IPS DF 4.7 (cell line): ENCODE results near the gene MS4A18.

Experiments
- DNase-seq: peaks from one replicate; pipeline ENCODE4 v3.0.0-alpha.2; 2013; ENCODE audit warnings: low spot score; ENCODE audit errors: extremely low read depth

Gene MS4A18

DNA sequence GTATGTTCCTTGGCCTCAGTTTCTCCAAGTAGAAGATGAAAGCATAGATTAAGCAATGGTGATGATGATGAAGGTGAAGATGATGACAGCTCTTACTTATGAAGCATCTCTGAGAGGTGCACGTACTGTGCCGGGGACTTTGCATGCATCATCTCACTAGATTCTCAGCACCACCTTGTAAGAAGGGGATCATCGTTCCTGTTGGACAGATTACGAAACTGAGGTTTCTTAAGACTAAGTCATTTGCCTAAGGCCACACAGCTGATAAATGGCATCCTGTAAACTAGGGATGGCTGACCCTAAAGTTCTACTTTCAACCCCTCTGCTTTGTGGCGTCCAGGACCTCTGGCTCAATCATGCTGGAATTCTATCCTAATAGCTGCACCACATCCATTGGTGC lies 40.8 kb downstream of the MS4A18 start:
- no peak for DNase-seq

DNA sequence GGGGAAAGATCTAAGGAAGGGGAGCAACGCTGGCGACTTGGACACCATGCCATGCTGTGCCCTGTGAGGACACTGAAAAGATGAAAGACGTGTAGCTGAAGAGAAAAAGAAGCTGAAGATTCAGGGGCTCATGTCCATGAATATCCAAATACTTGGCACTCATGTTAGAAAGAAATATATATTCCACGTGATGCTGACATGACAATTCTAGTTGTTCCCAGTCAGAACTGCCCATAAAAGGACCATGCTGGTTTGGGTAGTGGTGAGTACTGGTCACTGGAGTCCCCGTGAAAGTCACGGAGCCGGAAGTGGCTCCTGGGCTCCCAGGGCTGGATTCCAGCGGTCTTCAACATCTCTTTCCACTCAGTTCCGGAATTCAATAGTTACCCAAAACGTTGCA lies 42.0 kb downstream of the MS4A18 start:
- no peak for DNase-seq

DNA sequence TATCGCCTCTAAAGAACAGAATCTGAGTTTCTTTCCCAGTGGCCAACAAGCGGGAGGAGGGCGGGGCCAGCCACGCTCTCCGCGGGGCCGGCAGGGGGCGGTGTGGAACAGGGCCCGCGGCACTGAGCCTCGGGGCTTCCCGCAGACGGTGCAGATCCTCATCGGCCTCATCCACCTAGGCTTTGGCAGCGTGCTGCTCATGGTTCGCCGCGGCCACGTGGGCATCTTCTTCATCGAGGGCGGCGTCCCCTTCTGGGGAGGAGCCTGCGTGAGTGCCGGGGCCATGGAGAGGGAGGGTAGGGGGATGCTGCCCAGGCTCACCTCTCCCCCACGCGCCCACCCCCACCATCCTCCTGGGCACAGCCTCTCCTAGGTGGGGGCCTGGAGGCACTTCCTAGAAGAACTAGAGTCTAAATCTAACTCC lies 42.9 kb downstream of the MS4A18 start:
- no peak for DNase-seq

DNA sequence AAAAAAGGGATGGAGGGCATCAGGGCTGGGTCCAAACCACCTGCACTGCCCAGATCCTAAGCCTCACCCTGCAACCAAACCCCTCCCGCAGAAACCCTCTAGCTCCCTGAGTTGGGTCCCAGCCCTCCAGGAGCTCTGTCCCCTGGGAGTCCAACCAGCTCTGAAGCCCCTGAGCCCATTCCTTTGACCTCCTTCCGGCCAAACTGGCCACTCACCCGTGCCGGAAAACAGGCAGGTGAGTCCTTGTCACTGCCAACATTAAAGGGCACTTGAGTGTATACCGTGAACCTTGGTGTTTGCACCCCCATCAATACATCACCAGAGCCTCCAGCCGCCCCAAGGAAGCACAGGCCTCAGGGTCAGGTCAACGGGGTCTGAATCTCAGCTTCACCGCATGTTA lies 43.7 kb downstream of the MS4A18 start:
- DNase-seq = no peak

DNA sequence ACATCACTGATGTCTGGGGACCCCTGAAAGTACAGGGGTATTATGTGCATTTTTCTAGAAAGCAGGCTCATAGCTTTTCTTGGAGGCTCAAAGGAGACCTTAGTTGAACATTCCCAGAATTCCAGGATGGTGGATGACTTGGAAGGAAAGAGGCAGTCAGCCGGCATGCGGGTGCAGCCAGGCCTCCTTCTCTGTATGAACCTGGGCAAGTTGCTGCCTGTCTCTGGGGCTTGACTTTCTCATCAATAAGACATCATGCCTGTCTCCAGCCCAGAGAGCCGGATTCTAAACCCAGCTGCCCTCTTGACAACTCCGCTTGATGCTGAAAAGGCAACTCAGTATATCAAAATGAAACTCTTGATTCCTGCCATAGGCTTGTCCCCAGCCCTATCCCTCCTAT lies 44.8 kb downstream of the MS4A18 start:
- DNase-seq = no peak

DNA sequence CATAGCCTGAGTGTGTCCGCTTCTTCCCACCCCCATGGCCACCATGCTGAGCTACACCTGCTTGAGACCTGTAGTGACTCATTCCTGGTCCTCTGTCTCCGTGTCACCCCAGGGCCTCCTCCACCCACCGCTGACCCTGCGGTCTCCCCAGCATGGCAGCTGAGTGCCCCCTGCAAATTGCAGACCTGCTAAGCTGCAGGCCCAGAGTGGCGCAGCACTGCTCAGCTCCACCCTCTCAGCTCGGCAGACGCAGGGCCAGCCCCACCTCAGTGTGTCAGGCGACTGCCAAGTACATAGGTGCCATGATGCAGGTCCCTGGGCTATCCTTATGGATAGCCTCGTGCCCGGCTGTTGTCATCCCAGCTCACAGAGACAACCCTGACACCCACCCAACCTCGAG lies 45.3 kb downstream of the MS4A18 start:
- DNase-seq = no peak

DNA sequence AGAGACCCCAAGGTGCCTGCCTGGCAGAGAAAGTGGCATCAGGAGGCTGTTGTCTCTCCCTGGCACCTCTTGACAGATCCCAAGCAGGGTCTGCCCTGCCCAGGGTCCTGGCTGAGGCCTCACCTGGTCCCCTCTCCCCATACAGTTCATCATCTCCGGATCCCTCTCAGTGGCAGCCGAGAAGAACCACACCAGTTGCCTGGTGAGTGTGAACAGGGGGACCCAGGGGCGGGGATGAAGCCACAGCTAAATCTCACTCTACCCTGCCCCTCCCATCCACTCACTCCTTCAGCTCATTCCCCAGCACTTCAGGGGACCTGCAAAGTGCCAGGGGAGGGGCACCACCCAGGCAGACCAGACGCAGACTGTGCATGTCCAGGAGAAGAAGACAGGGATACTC lies 46.6 kb downstream of the MS4A18 start:
- no peak for DNase-seq

DNA sequence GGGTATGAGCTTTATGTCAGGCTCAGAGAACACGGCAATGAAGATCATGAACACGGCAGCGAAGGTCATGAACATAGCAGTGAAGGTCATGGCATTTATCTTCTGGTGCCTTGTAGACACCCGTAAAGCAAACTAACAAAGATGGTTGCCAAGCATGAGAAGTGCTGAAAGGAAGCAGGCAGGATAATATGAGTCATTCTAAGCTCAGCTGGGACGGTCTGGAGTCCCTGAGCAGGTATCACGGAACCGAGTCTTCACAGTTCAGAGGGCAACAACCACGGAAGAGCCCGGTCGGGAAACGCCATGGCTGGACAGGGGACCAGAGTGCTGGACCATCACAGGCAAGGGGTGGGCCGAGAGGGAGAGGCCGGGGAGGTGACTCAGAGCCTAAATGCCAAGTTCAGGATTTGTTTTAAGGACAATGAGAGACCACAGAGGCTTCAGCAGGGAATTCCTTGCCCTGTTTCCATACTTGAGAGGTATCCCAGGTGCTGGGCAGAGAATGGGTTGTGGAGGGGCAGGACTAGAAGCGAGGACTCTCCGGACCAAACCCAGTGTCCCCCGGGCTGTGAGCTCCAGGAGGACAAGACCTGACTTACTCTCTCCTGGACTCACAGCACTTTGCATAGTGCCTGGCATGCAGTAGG lies 47.5 kb downstream of the MS4A18 start:
- DNase-seq = no peak

DNA sequence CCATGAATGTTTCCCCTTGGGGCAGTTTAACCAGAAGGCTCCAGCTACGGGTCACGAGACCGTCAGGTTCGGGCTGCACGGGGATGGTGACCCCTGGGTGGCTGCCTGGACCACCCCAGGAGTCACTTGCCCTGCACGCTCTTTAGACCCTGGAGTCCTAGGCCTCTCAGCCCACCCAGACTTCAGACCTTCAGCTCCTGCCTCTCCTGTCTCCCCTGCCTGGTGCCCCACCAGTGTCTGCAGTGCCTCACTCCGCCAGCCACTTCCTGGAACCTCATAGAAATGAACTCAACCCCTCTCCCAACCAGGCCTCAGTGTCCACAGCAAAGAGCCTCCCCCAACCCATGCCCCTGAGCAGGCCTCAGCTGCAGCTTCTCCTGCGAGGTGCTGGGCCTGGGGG lies 48.1 kb downstream of the MS4A18 start:
- no peak for DNase-seq

DNA sequence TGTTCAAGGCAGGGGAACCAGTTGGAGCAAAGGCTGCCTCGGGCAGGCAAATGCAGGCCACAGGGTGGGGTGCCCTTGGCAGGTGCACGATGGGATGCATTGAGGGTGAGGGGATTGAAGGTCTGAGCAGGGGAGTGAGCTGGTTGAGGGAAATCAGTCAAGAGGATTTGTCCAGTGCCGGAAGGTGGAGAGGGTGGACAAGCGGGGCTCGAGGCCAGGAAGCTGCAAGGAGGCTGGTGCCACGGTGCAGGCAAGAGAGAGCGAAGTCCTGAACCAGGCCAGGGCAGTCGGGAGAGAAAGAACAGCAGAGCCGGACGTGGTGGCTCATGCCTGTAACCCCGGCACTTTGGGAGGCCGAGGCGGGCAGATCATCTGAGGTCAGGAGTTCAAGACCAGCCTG lies 50.2 kb downstream of the MS4A18 start:
- no peak for DNase-seq

DNA sequence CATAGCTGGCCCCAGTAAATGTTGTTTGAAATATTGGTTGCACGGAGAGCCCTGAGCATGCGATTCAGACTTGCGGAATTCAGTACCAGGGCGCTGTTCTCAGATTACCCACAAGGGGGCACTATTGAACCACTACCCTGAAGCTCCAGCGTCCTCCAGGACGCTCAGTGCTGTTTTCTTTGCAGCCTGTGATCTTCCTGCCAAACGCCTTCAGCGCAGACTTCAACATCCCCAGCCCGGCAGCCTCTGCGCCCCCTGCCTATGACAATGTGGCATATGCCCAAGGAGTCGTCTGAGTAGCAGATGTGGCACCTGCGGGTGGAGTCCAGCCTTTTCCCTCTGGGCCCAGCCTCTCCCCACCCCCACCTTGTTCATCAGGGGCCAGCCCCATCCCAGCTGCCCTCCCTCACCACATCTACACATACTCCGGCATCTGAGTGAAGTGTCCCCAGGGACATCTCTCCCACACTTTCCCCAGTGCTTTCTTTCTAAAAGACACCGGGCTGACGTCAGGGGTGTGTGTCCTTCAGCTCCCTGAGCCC lies 51.0 kb downstream of the MS4A18 start:
- DNase-seq = peak; percentile 75

DNA sequence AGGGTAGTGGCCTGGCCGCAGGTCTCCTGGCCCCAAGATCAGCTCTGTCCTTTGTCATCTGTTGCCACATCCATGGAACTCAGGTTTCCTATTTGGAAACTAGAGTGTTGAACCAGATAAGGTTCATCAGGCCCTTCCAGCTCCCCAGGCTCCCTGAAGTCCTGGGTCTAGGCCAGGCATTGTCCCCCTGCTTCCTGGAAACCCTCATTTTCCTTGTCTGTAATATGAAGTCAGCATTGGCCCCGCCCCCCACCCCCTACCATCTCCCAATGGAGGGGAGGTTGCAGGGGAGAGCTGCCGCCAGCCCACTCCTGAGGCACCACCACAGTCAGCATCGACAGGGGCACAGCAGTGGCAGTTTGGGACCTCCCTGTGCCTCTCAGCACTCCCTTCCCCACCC lies 51.6 kb downstream of the MS4A18 start:
- no peak for DNase-seq

DNA sequence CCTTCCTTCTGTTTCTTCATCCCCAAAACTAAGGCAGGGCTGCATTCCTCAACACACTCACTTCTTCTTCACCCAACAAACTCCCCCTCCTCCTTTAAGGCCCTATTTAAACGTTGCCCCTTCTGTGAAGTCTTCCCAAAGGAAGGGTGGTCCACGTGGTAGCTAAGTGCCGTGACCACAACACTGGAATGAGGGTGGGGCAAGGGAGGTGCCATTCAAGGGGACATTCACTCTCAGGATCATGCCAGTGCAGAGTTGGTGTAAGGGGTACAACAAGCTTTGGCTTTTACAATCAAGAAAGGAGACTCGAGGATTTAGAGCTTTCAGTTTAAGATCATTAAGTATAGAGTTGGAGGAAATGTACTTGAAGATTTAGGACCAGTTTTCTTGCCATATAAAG lies 52.6 kb downstream of the MS4A18 start:
- DNase-seq = no peak

DNA sequence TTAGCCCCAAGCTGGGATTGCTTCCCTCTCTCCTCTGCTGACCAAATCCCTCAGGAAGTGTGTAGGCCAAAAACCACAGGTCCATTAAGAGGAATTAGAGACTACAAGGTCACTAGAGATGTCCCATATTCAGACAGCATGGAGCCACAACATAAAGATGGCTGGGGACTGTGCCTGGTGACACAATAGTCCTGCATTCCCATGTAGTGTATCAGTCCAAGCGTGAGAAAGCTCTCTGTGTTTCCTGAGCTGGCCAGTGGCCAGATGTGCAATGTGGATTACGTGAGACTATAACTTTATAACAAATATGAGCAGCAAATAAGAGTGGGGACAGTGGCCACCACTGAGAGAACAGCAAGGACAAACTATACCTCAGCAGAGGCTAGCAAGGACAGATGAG lies 53.1 kb downstream of the MS4A18 start:
- no peak for DNase-seq

DNA sequence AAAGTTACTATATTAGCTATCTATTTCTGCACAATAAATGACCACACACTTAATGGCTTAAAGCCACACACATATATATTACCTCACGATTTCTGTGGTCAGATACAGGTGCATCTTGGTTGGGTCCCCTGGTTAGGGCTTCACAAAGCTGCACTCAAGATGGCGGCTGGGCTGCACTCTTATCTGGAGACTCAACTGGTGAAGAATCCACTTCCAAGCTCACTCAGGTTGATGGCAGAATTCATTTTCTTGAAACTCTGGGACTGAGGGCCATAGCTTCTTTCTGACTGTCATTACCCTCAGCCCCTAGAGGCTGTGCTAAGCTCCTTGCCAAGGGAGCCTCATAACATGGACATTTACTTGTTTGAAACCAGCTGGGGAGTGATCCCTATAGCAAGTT lies 55.5 kb downstream of the MS4A18 start:
- DNase-seq = no peak

DNA sequence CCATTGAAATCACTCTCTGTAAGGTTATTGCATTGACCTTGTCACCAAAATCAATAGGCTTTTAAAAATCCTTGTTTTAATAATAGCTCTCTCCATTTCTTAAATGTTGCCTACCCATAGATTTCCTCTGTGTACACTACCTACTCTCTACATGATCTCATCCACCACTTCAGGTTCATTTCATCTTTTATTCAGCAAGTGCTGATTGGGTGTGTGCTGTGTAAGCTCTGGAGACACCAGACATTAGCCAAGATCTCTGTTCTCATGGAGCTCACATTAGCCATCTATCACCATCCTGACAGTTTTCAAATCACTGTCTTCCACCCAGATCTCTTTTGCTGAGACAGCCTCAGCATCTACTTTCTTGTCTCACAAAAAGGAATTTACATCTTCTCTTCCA lies 56.3 kb downstream of the MS4A18 start:
- no peak for DNase-seq

DNA sequence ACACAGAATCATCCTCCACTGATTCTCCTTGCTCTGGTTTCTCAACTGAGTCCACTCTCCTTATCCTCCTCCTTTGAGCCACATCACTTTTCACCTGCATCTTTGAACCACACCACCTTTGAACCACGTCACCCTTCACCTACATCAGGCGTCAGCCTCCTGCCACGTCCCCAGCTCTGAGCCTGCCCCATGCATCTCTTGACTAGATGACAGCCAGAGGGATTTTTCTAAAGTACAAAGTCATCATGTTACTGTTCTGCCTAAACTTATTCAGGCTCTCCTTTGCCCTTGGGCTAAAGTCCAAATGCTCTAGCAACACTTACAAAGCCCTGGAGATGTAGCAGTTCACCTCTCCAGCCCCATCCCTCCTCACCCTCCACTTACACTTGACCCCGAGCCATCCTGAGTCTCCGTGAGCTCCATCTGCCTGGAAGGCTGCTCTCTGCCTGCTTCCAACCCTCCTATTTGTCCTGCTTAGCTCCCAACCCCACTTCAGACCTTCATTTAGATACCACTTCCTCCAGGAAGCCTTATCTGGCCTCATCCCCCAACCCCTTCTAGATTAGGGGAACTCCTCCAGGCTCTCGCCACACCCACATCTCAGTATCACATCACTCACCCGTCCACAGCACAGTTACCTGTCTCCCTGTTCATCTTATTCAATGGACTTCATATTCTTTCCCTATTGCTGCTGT lies 56.9 kb downstream of the MS4A18 start:
- DNase-seq = no peak

DNA sequence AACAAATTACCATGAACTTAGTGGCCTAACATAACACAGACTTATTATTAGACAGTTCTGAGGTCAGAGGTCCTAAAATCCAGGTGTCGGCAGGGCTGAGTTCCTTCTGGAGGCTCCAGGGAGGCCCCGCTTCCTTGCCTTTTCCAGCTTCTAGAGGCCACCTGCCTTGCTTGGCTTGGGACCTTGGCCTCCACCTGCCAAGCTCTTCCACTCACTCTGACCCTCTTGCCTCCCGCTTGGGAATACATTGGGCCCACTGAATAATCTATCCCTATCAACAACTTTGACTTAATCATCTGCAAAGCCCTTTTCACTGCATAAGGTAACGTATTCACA lies 57.4 kb downstream of the MS4A18 start:
- DNase-seq = no peak

DNA sequence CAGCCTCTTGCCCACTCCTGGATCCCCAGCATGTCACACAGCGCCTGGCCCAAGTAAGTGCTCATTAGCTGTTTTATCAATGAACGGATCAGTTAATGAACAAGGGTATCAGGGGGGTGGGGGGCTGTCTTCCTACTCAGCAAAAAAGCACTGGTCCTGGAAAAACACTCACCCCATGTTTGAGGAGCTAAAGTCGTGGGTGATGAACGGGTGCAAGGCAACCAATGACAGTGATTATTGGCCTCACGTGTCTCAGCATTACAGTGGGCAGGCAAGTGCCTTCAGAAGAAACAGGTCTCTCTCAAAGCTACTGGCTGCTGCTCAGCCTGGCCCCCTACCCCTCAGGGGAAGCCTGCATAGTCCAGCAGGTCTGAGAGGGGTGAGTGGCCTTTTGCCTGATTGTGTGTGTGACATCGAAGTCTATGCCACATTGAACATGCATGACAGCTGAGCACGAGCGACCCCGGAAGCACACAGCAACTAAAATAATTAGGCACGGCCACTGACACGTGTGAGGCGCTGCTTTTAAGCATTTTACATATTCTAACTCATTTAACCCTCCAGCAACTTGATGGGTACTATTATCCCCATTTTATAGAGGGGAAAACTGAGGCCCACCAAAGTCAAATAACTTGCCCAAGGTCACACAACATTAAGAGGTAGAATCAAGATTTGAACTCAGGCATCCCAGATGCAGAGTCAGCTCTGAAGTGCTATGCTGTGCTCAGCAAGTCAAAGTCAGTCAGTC lies 58.0 kb downstream of the MS4A18 start:
- no peak for DNase-seq

DNA sequence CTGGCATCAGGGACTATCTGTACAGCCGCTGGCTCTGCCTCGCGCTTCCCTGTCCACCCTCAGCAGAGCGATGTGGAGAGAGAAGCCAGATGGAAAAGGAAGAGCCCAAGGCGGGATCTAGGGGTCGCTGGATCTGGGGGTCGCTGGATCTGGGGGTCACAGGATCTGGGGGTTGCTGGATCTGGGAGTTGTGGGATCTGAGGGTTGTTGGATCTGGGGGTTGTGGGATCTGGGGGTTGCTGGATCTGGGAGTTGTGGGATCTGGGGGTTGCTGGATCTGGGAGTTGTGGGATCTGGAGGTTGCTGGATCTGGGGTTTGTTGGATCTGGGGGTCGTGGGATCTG lies 58.6 kb downstream of the MS4A18 start:
- DNase-seq = no peak

DNA sequence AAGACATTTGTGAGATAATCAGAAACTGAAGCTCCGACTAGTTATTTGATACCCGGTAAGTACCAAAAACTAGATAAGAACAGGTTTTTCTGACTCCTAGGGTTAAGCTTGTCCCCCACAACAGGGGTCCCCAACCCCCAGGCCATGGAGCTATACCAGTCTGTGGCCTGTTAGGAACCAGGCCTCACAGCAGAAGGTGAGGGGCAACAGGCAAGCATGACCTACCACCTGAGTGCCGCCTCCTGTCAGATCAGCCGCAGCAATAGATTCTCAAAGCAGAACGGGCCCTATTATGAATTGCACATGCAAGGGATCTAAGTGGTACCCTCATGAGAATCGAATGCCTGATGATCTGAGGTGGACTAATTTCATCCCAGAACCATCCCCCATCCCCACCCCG lies 59.4 kb downstream of the MS4A18 start:
- DNase-seq = no peak

DNA sequence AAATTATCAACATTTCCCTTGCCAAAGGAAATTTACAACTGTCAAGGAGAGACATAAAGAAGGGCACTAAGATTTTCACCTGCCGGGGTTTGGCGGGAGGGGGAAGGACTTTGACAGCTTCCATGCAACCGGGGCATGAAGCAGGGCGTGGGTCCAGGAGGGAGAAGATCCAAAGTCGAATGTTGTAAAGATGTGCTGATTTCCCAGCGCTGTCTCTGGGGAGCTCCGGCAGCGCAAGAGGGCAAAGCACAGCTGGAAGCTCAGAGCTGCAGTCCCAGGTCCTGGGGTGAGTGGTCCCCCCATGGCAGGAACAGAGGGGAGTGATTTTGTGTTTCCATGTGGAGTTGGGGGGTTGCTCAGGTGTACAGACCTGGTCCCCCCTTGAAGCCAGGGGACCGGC lies 60.6 kb downstream of the MS4A18 start, which contains the start of gene MS4A10:
Gene MS4A10, plus strand, starts transcription at position 198 of the 400 bp plus-strand sequence. CDS start 5,003 bp downstream, outside the sequence.
- no peak for DNase-seq
